Measurements from ENCODE around the gene TAF6. TPM values are rescaled to one million over a fixed set of nuclear protein-coding genes. Genes with fewer than 3 reads are reported as not detected.

TAF6 gene
- total and polyA plus RNA-seq, 9 of the 15 experiments (the other 6 are each of a cell fraction or from before 2014, with no cell fraction given): 0.78 to 78.7 (median 21.3) TPM

- TF ChIP-seq MECOM (CRISPR knock-in tag; IDR thresholded peaks at IDR 0.05): peak; percentile 34; the same call in 1 of the 2 replicates
- TF ChIP-seq GABPB1 (CRISPR knock-in tag; IDR thresholded peaks at IDR 0.05): peak; percentile 88
- TF ChIP-seq KDM1A (IDR thresholded peaks at IDR 0.05): no peak
- no peak for TF ChIP-seq HOXB6 (CRISPR knock-in tag; IDR thresholded peaks at IDR 0.05; ENCODE audit: borderline replicate concordance)
- TF ChIP-seq BRF2 (IDR thresholded peaks at IDR 0.05; ENCODE audit: borderline replicate concordance, insufficient read depth, insufficient read length): no peak
- no peak for TF ChIP-seq RHOXF2B (CRISPR knock-in tag; conservative IDR thresholded peaks at IDR 0.05)
- no peak for TF ChIP-seq SNRNP70 (optimal IDR thresholded peaks at IDR 0.05; ENCODE audit: low read depth, low read length)
- TF ChIP-seq CTBP1 (IDR thresholded peaks at IDR 0.05; ENCODE audit: borderline replicate concordance): peak; percentile 79; the same call in 1 of the 2 replicates
- no peak for TF ChIP-seq EWSR1 (IDR thresholded peaks at IDR 0.05; ENCODE audit: borderline replicate concordance, low read depth, partially characterized antibody)
- TF ChIP-seq CBFA2T2 (conservative IDR thresholded peaks at IDR 0.05): no peak
- TF ChIP-seq DMBX1 (CRISPR knock-in tag; IDR thresholded peaks at IDR 0.05; ENCODE audit: borderline replicate concordance): peak; percentile 81; the same call in 1 of the 2 replicates
- peak; percentile 6; the same call in 1 of the 2 replicates for TF ChIP-seq ZNF57 (CRISPR knock-in tag; IDR thresholded peaks at IDR 0.05)
- TF ChIP-seq PTBP1 (IDR thresholded peaks at IDR 0.05; ENCODE audit: low read depth, low read length): no peak
- TF ChIP-seq ARID2 (IDR thresholded peaks at IDR 0.05): no peak
- peak; percentile 78 for TF ChIP-seq BRD4 (IDR thresholded peaks at IDR 0.05)
- no peak for TF ChIP-seq ELK1 (CRISPR knock-in tag; IDR thresholded peaks at IDR 0.05)
- TF ChIP-seq ZNF644 (tag; IDR thresholded peaks at IDR 0.05; ENCODE audit: low read depth): no peak
- TF ChIP-seq PKNOX1 (IDR thresholded peaks at IDR 0.05): 0 out of 2 replicates have a peak, but pooled peaks have one; percentile 20
- peak; percentile 88 for TF ChIP-seq SIN3B (IDR thresholded peaks at IDR 0.05; ENCODE audit: low read depth)
- TF ChIP-seq PURB (CRISPR knock-in tag; IDR thresholded peaks at IDR 0.05; ENCODE audit: low read depth): no peak
- no peak for TF ChIP-seq LARP7 (IDR thresholded peaks at IDR 0.05)
- TF ChIP-seq POLR2AphosphoS2 (IDR thresholded peaks at IDR 0.05; ENCODE audit: low read length): no peak; the same call in 1 of the 2 replicates
- peak; percentile 89 for TF ChIP-seq SMAD4 (CRISPR knock-in tag; conservative IDR thresholded peaks at IDR 0.05)
- no peak for TF ChIP-seq DACH1 (IDR thresholded peaks at IDR 0.05; ENCODE audit: partially characterized antibody)
- no peak for TF ChIP-seq ZBTB2 (IDR thresholded peaks at IDR 0.05)
- no peak for TF ChIP-seq PCBP2 (IDR thresholded peaks at IDR 0.05; ENCODE audit: low read depth, low read length, poor library complexity, severe bottlenecking)
- TF ChIP-seq HDGF (IDR thresholded peaks at IDR 0.05): no peak
Measured at GRCh38 chr7:100088621-100089457, 30.3 kb downstream of the TAF6 start, which contains the start of gene COPS6 (continued).

All from K562 (cell line).